ENCODE measurements around the gene PRKCQ.

PRKCQ gene

GRCh38 chr10:6431861-6432260 lies 148.2 kb downstream of the PRKCQ start:
- in situ Hi-C loops (cut with HindIII; ENCODE audit: low pct_ligation_motif_present, low pct_unique_long_range_greater_than_20kb, low sequenced_read_pairs): no loop called here
- no peak for DNase-seq

GRCh38 chr10:6431186-6431585 lies 148.9 kb downstream of the PRKCQ start:
- no peak for DNase-seq
- in situ Hi-C loops (cut with HindIII; ENCODE audit: low pct_ligation_motif_present, low pct_unique_long_range_greater_than_20kb, low sequenced_read_pairs): no loop called here

GRCh38 chr10:6430423-6430980 lies 149.6 kb downstream of the PRKCQ start:
- DNase-seq: no peak

GRCh38 chr10:6427357-6427959 lies 152.6 kb downstream of the PRKCQ start:
- in situ Hi-C loops (cut with HindIII; ENCODE audit: low pct_ligation_motif_present, low pct_unique_long_range_greater_than_20kb, low sequenced_read_pairs): no loop called here
- DNase-seq: no peak

More at GRCh38 chr10:6430423-6430980, 149.6 kb downstream of the PRKCQ start:
- in situ Hi-C loops (cut with HindIII; ENCODE audit: low pct_ligation_motif_present, low pct_unique_long_range_greater_than_20kb, low sequenced_read_pairs): no loop called here

GRCh38 chr10:6426317-6426716 lies 153.8 kb downstream of the PRKCQ start:
- in situ Hi-C loops (cut with HindIII; ENCODE audit: low pct_ligation_motif_present, low pct_unique_long_range_greater_than_20kb, low sequenced_read_pairs): no loop called here
- no peak for DNase-seq

- DNase-seq: no peak
- in situ Hi-C loops (cut with HindIII; ENCODE audit: low pct_ligation_motif_present, low pct_unique_long_range_greater_than_20kb, low sequenced_read_pairs): no loop called here
Measured at GRCh38 chr10:6423413-6424170, 156.5 kb downstream of the PRKCQ start.

- in situ Hi-C loops (cut with HindIII; ENCODE audit: low pct_ligation_motif_present, low pct_unique_long_range_greater_than_20kb, low sequenced_read_pairs): no loop called here
- DNase-seq: no peak
Measured at GRCh38 chr10:6423004-6423403, 157.1 kb downstream of the PRKCQ start.

- in situ Hi-C loops (cut with HindIII; ENCODE audit: low pct_ligation_motif_present, low pct_unique_long_range_greater_than_20kb, low sequenced_read_pairs): no loop called here
- DNase-seq: no peak
Measured at GRCh38 chr10:6418613-6419216, 161.4 kb downstream of the PRKCQ start.

GRCh38 chr10:6418167-6418566 lies 161.9 kb downstream of the PRKCQ start:
- in situ Hi-C loops (cut with HindIII; ENCODE audit: low pct_ligation_motif_present, low pct_unique_long_range_greater_than_20kb, low sequenced_read_pairs): no loop called here
- DNase-seq: no peak

- peak; percentile 53 for DNase-seq
- in situ Hi-C loops (cut with HindIII; ENCODE audit: low pct_ligation_motif_present, low pct_unique_long_range_greater_than_20kb, low sequenced_read_pairs): no loop called here
Measured at GRCh38 chr10:6416892-6417512, 163.1 kb downstream of the PRKCQ start.

- no peak for DNase-seq
- in situ Hi-C loops (cut with HindIII; ENCODE audit: low pct_ligation_motif_present, low pct_unique_long_range_greater_than_20kb, low sequenced_read_pairs): no loop called here
Measured at GRCh38 chr10:6411436-6411835, 168.6 kb downstream of the PRKCQ start.

GRCh38 chr10:6410830-6411229 lies 169.2 kb downstream of the PRKCQ start:
- in situ Hi-C loops (cut with HindIII; ENCODE audit: low pct_ligation_motif_present, low pct_unique_long_range_greater_than_20kb, low sequenced_read_pairs): no loop called here
- DNase-seq: no peak

GRCh38 chr10:6409971-6410643 lies 170.0 kb downstream of the PRKCQ start:
- no peak for DNase-seq
- in situ Hi-C loops (cut with HindIII; ENCODE audit: low pct_ligation_motif_present, low pct_unique_long_range_greater_than_20kb, low sequenced_read_pairs): no loop called here

- in situ Hi-C loops (cut with HindIII; ENCODE audit: low pct_ligation_motif_present, low pct_unique_long_range_greater_than_20kb, low sequenced_read_pairs): no loop called here
- DNase-seq: no peak
Measured at GRCh38 chr10:6408799-6409198, 171.3 kb downstream of the PRKCQ start.

GRCh38 chr10:6407034-6407721 lies 172.9 kb downstream of the PRKCQ start:
- in situ Hi-C loops (cut with HindIII; ENCODE audit: low pct_ligation_motif_present, low pct_unique_long_range_greater_than_20kb, low sequenced_read_pairs): no loop called here
- no peak for DNase-seq

- in situ Hi-C loops (cut with HindIII; ENCODE audit: low pct_ligation_motif_present, low pct_unique_long_range_greater_than_20kb, low sequenced_read_pairs): no loop called here
- peak; percentile 29 for DNase-seq
Measured at GRCh38 chr10:6406220-6407033, 173.6 kb downstream of the PRKCQ start.

GRCh38 chr10:6405713-6406112 lies 174.4 kb downstream of the PRKCQ start:
- no peak for DNase-seq
- in situ Hi-C loops (cut with HindIII; ENCODE audit: low pct_ligation_motif_present, low pct_unique_long_range_greater_than_20kb, low sequenced_read_pairs): no loop called here
